Activated T-helper 1 cell treated with anti-CD3 and anti-CD28 coated beads, Interleukin-2, amount 50 U/mL, for 16 hours (primary cell): ENCODE measurements around the gene CARF.

Experiments
- DNase-seq, 2 donors: peaks; one replicate each; pipeline ENCODE4 v3.0.0-alpha.2; 2020; ENCODE audit warnings: low read depth in 1 of 2, low spot score in 1 of 2

The CARF gene

GRCh38 chr2:203018181-203018580, 106.1 kb downstream of the CARF start:
- no peak for DNase-seq

- no peak for DNase-seq
Observed at GRCh38 chr2:203019142-203019541, 107.1 kb downstream of the CARF start.

GRCh38 chr2:203021991-203022390, 109.9 kb downstream of the CARF start:
- no peak for DNase-seq

- DNase-seq, result no peak
Observed at GRCh38 chr2:203022751-203023150, 110.7 kb downstream of the CARF start.

GRCh38 chr2:203025592-203025991, 113.5 kb downstream of the CARF start:
- DNase-seq, result no peak

GRCh38 chr2:203030545-203030944, 118.5 kb downstream of the CARF start:
- DNase-seq, result no peak

- DNase-seq, result no peak
Observed at GRCh38 chr2:203030991-203031390, 118.9 kb downstream of the CARF start.

- no peak for DNase-seq
Observed at GRCh38 chr2:203033395-203033794, 121.3 kb downstream of the CARF start.

GRCh38 chr2:203035879-203036470, 123.9 kb downstream of the CARF start:
- DNase-seq, result no peak
